CD4-positive, CD25-positive, alpha-beta regulatory T cell (primary cell): ENCODE data around the gene MOG. TPM values are rescaled to one million over a fixed set of nuclear protein-coding genes. Genes with fewer than 3 reads are reported as not detected.

ENCODE experiments used
- ATAC-seq, 2 donors: fragments of 150-1000 bp; cut with Tn5 transposase; one replicate each; pipeline ENCODE4 v1.10.0; 2021; ENCODE audit warnings: low read depth in 2 of 2, moderate number of reproducible peaks in 2 of 2, moderate library complexity in 1 of 2
- DNase-seq, 3 donors: peaks; one replicate each; pipeline versions ENCODE4 v3.0.0 to v3.0.0-alpha.2; 2012 to 2022; ENCODE audit warnings: mixed read lengths in 1 of 3
- H3K27ac ChIP-seq: one replicate; pipeline ENCODE4 v1.7.0; 2013; ENCODE audit warnings: mild to moderate bottlenecking, low read length; ENCODE audit not compliant: insufficient read depth, poor library complexity, severe bottlenecking
- H3K27me3 ChIP-seq: one replicate; pipeline ENCODE4 v1.7.0; 2013; ENCODE audit warnings: low read length; ENCODE audit not compliant: control insufficient read depth, insufficient read depth
- H3K36me3 ChIP-seq: one replicate; pipeline ENCODE4 v1.7.0; 2013; ENCODE audit warnings: mild to moderate bottlenecking, low read length, moderate library complexity; ENCODE audit not compliant: control insufficient read depth, insufficient read depth
- H3K4me1 ChIP-seq: 2 replicates; pipeline ENCODE4 v1.7.0; 2013; ENCODE audit warnings: mild to moderate bottlenecking, low read length; ENCODE audit not compliant: insufficient read depth, control insufficient read depth, poor library complexity, severe bottlenecking
- H3K4me3 ChIP-seq: one replicate; pipeline ENCODE4 v1.7.0; 2013; ENCODE audit warnings: low read depth, mild to moderate bottlenecking, low read length, moderate library complexity
- H3K9me3 ChIP-seq, 2 experiments: 1 replicate in 1 of 2; 2 replicates in 1 of 2; pipeline ENCODE4 v1.7.0; 2013; ENCODE audit warnings: low read length in 2 of 2, mild to moderate bottlenecking in 1 of 2, moderate library complexity in 1 of 2; ENCODE audit not compliant: control insufficient read depth in 2 of 2
- H3K27ac Mint-ChIP-seq, 3 donors: one replicate each; pipeline ENCODE4 v1.8.0; 2020 to 2022; ENCODE audit warnings: mild to moderate bottlenecking in 3 of 3, mixed read lengths in 3 of 3, moderate library complexity in 2 of 3
- H3K27me3 Mint-ChIP-seq: one replicate; pipeline ENCODE4 v1.8.0; 2022; ENCODE audit warnings: mild to moderate bottlenecking, mixed read lengths
- H3K36me3 Mint-ChIP-seq: one replicate; pipeline ENCODE4 v1.8.0; 2020; ENCODE audit warnings: mixed read lengths
- H3K4me1 Mint-ChIP-seq, 4 donors: one replicate each; pipeline ENCODE4 v1.8.0; 2020 to 2022; ENCODE audit warnings: mixed read lengths in 4 of 4, mild to moderate bottlenecking in 1 of 4
- H3K4me3 Mint-ChIP-seq, 4 donors: one replicate each; pipeline ENCODE4 v1.8.0; 2020 to 2022; ENCODE audit warnings: mild to moderate bottlenecking in 4 of 4, mixed read lengths in 4 of 4, moderate library complexity in 3 of 4
- H3K9me3 Mint-ChIP-seq, 7 donors: one replicate each; pipeline ENCODE4 v1.8.0; 2020 to 2022; ENCODE audit warnings: mixed read lengths in 7 of 7, mild to moderate bottlenecking in 3 of 7, moderate library complexity in 2 of 7
- polyA plus RNA-seq, 4 donors: library from polyadenylated mRNA; unstranded; fragments of 300-500 nt; fragmentation: Illumina TruSeq; gene quantifications; one replicate each; pipeline ENCODE4 v1.2.3, GENCODE V29; 2021
- total RNA-seq: library from RNA; stranded (reverse); gene quantifications from one replicate; pipeline ENCODE4 v1.2.3, GENCODE V29; 2022

MOG gene
- total and polyA plus RNA-seq, 5 donors from 2014 or later: not detected

DNA sequence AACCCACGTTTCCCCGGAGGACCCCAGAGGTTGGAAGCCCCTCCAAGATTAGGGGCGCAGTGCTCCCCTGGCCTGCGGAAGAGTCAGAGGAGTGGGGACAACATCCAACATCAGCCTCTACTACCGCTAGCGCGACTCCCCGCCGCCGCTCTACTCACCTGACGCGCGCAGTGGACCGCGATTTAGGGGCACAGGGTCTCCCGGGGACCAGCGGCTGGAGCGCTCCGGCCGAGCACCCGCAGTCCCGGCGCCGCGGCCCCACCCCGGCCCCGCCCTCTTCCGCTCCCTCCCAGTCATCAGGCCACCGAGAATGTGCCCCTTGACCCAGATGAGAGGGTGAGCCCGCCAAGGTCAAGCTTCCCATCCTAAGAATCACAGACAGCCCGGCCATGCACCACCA lies 24.0 kb downstream of the MOG start, which contains the start of gene ZFP57:
Gene ZFP57 (minus strand): TSS at position 249 of the 400 bp plus-strand sequence. CDS start 4,149 bp downstream, outside the sequence.
- Histone ChIP-seq H3K9me3 (no peaks in the 10 kb centered on the region), H3K36me3 (no peaks in the 10 kb centered on the region), H3K27ac (no peak within 1 kb of the TSS), H3K4me3 (no peak within 1 kb of the TSS), H3K4me1 (no peaks in the 10 kb centered on the region), H3K27me3 (no peaks in the 10 kb centered on the region)
- Mint-ChIP-seq H3K9me3 (no peaks in the 10 kb centered on the region), H3K4me1 (peaks cover 0 to 14% (median 8%) of the 10 kb centered on the region in 4 donors), H3K4me3 (peak within 1 kb of the TSS in 2 of 4 donors; percentile 78 to 84), H3K27ac (no peak within 1 kb of the TSS), H3K27me3 (peaks cover 38% of the 10 kb centered on the region), H3K36me3 (no peaks in the 10 kb centered on the region)
- DNase-seq (no peak), ATAC-seq (no peak)

DNA sequence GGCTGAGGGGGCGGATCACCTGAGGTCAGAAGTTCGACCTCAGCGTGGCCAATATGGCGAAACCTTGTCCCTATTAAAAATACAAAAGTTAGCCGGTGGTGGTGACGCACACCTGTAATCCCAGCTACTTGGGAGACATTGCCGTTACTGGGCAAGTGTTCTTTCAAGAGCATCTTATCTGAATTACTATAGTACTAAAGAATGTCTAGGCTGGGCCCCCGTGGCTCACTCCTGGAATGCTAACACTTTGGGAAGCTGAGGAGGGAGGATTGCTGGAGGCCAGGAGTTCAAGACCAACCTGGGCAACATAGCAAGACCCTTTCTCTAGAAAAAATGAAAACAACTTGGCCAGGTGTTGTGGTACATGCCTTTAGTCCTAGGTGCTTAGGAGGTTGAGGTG lies 24.9 kb downstream of the MOG start:
- Histone ChIP-seq H3K27me3 (no peaks in the 10 kb centered on the region), H3K9me3 (no peaks in the 10 kb centered on the region), H3K4me1 (no peaks in the 10 kb centered on the region), H3K36me3 (no peaks in the 10 kb centered on the region), H3K4me3 (no peak overlapping the region), H3K27ac (no peak overlapping the region)
- H3K4me1 Mint-ChIP-seq: peaks cover 0 to 14% (median 8%) of the 10 kb centered on the region in 4 donors
- no peak overlapping the region for H3K27ac Mint-ChIP-seq
- ATAC-seq: no peak
- H3K27me3 Mint-ChIP-seq: peaks cover 38% of the 10 kb centered on the region
- no peaks in the 10 kb centered on the region for H3K36me3 Mint-ChIP-seq
- no peaks in the 10 kb centered on the region for H3K9me3 Mint-ChIP-seq
- H3K4me3 Mint-ChIP-seq: no peak overlapping the region
- DNase-seq: no peak

DNA sequence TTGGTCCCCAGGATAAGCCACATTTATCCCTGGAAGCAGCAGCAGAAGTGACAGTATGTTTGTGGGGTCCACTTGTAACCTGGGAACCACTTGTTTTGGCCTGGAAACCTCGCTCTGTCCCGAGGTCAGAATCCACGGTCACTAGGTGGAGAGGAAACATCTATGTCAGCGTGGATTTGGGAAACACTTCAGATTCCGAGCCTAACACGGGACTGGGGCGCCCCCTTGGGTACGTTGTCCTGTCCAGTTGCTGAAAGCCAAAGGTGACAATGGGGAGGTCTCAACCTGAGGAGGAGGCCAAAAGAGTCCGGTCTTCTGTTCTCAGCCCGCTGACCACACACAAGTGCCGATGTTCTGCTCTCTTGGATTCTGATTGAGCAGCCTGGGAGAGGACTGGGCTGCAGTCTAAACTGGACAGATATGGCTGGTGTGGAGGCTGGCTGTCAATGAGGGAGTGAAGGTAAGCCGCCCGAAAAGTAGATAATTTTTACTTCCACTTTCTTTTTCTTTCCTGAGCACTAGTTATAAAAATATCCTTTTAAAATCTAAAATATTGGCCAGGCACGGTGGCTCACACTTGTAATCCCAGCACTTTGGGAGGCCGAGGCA lies 28.9 kb downstream of the MOG start:
- DNase-seq: no peak
- Mint-ChIP-seq H3K4me1 (peaks cover 0 to 8% (median 1%) of the 10 kb centered on the region in 4 donors), H3K36me3 (no peaks in the 10 kb centered on the region), H3K9me3 (no peaks in the 10 kb centered on the region), H3K27ac (no peak overlapping the region), H3K27me3 (peaks cover 35% of the 10 kb centered on the region), H3K4me3 (no peak overlapping the region)
- no peak for ATAC-seq
- Histone ChIP-seq H3K36me3 (no peaks in the 10 kb centered on the region), H3K27me3 (no peaks in the 10 kb centered on the region), H3K4me3 (no peak overlapping the region), H3K9me3 (no peaks in the 10 kb centered on the region), H3K4me1 (no peaks in the 10 kb centered on the region), H3K27ac (no peak overlapping the region)

DNA sequence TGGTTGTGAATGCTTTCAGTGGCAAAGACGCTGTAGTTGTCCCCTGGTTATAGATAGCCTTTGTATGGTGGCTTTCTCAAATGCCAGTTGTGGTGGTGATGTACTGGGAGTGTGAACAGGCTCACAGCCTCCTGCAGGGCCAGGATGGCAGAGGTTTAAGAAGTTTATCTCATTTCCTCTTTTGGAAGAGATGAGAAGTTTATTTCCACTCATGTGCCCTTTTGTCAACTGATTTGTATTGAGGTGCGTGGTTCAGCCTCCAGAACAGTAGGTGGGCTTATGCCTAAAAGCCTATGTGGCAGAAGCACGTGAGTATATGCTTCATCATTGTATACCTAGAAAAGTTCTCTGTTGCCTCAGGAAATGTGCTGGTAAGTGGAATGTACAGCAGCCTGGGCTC lies 37.7 kb downstream of the MOG start:
- Histone ChIP-seq H3K27ac (no peak overlapping the region), H3K9me3 (peaks cover 0 to 4% of the 10 kb centered on the region in 2 experiments), H3K4me1 (no peaks in the 10 kb centered on the region), H3K27me3 (no peaks in the 10 kb centered on the region), H3K4me3 (no peak overlapping the region), H3K36me3 (no peaks in the 10 kb centered on the region)
- H3K27ac Mint-ChIP-seq: no peak overlapping the region
- ATAC-seq (no peak), DNase-seq (no peak)
- peaks cover 22% of the 10 kb centered on the region for H3K27me3 Mint-ChIP-seq
- H3K9me3 Mint-ChIP-seq: peaks cover 0 to 4% (median 2%) of the 10 kb centered on the region in 7 donors
- no peak overlapping the region for H3K4me3 Mint-ChIP-seq
- H3K4me1 Mint-ChIP-seq: no peaks in the 10 kb centered on the region
- no peaks in the 10 kb centered on the region for H3K36me3 Mint-ChIP-seq

DNA sequence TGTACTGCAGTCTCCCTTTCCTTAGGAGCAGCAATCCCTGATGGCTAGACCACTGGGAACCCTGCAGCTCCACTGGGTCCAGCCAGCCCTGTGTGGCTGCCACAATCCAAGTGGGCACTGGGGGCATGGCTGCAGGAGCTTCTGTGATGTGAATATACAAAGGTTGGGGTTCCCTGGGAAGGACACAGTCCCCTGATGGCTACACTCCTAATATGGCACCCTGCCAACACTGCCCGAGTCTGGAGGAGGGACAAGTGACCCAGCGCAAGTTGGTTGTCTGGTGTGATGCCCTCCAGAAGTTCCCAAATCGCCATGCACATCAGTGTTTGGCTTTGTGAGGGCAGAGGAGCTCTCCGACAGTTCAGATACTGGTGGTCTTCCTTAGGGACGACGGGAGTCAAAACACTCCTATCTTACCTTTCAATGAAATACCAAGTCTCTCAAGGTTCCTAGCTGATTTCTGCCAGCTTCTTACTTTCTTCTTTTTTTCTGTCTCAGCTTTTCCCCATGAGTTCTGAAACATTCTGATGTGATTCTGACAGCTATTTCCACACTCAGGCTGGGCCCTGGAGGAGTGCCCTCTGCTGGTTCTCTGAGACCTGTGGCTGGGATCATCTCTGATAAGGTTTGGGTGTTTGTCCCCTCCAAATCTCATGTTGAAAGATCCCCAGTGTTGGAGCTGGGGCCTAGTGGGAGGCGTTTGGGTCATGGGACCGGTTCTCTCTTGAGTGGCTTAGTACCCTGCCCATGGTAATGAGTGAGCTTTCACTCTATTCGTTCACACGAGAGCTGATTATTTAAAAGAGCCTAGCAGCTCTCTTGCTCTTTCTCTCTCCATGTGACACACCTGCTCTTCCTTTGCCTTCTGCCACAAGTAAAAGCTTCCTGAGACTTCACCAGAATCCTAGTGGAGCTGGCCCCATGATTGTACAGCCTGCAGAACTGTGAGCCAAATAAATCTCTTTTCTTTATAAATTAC lies 39.5 kb downstream of the MOG start:
- H3K4me1 ChIP-seq: no peaks in the 10 kb centered on the region
- H3K4me1 Mint-ChIP-seq: no peaks in the 10 kb centered on the region
- H3K27ac ChIP-seq: no peak overlapping the region
- no peak overlapping the region for H3K27ac Mint-ChIP-seq
- H3K36me3 ChIP-seq: no peaks in the 10 kb centered on the region
- DNase-seq: peak in 1 of 3 donors; percentile 20
- H3K4me3 ChIP-seq: no peak overlapping the region
- ATAC-seq: no peak
- peaks cover 31% of the 10 kb centered on the region for H3K27me3 Mint-ChIP-seq
- H3K4me3 Mint-ChIP-seq: no peak overlapping the region
- peaks cover 3% of the 10 kb centered on the region for H3K27me3 ChIP-seq
- no peaks in the 10 kb centered on the region for H3K36me3 Mint-ChIP-seq
- H3K9me3 ChIP-seq: peaks cover 0 to 4% of the 10 kb centered on the region in 2 experiments
- H3K9me3 Mint-ChIP-seq: peaks cover 0 to 4% (median 2%) of the 10 kb centered on the region in 7 donors

DNA sequence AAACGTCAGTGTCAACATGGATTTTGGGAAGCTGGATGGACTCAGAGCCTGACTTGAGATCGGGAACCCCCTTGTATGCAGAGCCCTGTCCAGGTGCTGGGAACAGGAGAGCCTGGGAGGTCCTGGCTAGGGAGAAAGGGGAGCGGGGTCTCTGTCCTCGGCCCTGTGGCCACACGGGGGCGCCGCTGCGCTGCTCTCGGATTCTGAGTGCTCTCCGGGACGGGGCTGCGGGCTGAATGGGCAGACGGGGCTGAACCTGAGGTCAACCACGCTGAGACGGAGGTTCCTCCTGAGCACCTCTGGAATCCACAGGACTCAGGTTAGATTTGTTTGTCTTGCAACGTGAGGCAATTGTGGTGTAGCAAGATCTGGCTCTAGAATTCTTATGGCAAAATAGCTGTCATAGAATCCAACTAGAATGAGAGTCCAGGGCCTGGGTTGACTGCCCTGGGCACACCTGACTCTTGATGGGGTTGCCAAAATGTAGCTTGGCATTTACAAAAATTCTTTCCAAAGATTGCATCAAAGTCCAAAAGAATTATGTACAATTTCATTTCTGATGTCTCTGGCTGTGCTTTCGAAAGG lies 45.7 kb downstream of the MOG start:
- Histone ChIP-seq H3K27me3 (peaks cover 3% of the 10 kb centered on the region), H3K4me1 (peaks cover 4% of the 10 kb centered on the region), H3K9me3 (no peaks in the 10 kb centered on the region), H3K4me3 (no peak overlapping the region), H3K36me3 (no peaks in the 10 kb centered on the region), H3K27ac (no peak overlapping the region)
- peak; percentile 66 to 85 for ATAC-seq
- Mint-ChIP-seq H3K27me3 (peaks cover 43% of the 10 kb centered on the region), H3K27ac (peak overlapping the region in 1 of 3 donors; percentile 89), H3K9me3 (no peaks in the 10 kb centered on the region), H3K4me3 (no peak overlapping the region), H3K4me1 (peaks cover 5 to 13% (median 10%) of the 10 kb centered on the region in 4 donors), H3K36me3 (no peaks in the 10 kb centered on the region)
- DNase-seq: peak; percentile 31 to 41 (median 32)

DNA sequence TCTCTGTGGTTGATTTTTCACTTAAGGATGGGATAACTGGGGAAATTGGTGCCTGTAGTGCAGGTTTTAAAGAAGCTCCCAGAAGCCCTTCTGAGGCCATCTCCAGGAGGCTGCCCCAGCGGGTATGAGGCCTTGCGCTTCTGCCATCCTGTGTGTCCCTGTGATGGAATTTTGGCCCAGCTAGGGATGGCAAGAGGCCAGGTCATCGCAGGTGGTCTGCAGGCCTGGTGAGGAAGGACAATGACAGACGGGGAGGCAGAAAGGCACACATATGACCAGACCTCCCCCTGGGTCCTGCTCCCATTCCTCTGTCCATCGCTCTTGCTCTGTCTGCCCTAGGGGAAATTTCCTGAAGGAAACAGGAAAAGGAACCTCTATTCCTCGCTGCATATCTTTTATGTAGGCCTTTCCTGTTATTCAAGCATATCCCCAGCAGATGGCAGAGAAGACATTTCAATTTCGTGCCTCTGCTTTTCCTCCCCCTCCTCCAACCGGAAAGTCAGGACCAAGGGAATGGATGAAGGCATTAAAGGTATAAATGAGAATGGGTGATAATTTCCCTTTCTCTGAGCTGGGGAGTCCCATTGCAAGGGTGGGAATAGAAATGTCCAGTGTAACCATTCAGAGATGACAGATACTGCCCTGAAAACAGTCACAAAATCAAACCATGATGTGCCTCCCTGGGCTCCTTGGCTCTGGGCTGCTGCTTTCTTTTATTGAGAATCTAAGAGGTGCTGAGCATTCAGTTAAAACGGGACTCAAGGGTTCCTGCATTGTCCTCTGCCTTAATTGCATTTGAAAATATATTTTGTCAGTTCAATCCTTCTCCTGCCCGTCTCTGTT lies 48.7 kb downstream of the MOG start:
- ATAC-seq: no peak
- no peak overlapping the region for H3K4me3 ChIP-seq
- peaks cover 24% of the 10 kb centered on the region for H3K27me3 Mint-ChIP-seq
- no peaks in the 10 kb centered on the region for H3K36me3 ChIP-seq
- no peaks in the 10 kb centered on the region for H3K9me3 ChIP-seq
- H3K27ac ChIP-seq: no peak overlapping the region
- H3K4me3 Mint-ChIP-seq: peak overlapping the region in 1 of 4 donors; percentile 31
- H3K36me3 Mint-ChIP-seq: no peaks in the 10 kb centered on the region
- peaks cover 14 to 39% (median 33%) of the 10 kb centered on the region in 4 donors for H3K4me1 Mint-ChIP-seq
- H3K4me1 ChIP-seq: peaks cover 30% of the 10 kb centered on the region
- H3K27ac Mint-ChIP-seq: peak overlapping the region in 1 of 3 donors; percentile 48
- no peaks in the 10 kb centered on the region for H3K9me3 Mint-ChIP-seq
- H3K27me3 ChIP-seq: peaks cover under 1% of the 10 kb centered on the region
- peak in 1 of 3 donors; percentile 27 for DNase-seq
